Activated CD8-positive, alpha-beta memory T cell treated with anti-CD3 and anti-CD28 coated beads for 1 hour (primary cell): ENCODE measurements around the gene LRMDA.
"Not testable (repeated sequence)": the region's sequence is repeated elsewhere in the genome, so short reads cannot be mapped to it uniquely, and the experiment has no call there.

Source experiments
- DNase-seq, 2 donors: peaks; one replicate each; pipeline ENCODE4 v3.0.0-alpha.2; 2020; ENCODE audit warnings: low read depth in 1 of 2; ENCODE audit errors: extremely low read depth in 1 of 2

LRMDA gene

DNA sequence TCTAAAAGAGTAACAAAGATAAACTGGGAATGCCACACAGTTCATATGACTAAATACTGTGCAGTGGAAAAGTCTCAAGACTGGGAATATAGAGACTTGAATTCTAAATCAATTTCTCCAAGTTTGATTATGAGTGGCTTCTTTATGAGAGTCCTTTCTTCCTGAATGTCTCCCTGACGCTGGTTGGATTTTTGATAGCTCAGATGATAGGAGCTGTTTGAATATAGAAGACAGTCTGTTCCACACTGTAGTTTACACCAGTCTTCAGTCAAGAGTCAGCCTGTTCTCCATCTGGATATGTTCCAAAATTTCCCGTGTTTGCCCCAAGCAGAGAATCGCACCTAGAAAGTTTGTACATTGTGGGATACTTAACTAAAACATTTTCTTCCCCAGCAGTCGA is 173.7 kb downstream of the LRMDA start:
- no peak for DNase-seq

DNA sequence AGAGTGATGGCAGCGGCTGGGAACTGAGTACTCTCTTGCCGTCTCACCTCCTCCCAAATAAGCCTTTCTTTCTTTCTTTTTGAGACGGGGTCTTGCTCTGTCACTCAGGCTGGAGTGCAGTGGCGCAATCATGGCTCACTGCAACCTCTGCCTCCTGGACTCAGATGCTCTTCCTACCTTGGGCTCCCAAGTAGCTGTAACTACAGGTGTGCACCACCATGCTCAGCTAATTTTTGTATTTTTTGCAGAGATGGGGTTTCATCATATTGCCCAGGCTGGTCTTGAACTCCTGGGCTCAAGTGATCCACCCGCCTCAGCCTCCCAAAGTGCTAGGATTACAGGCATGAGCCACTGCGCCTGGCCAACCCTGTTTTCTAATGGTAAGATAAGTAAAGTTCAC is 174.4 kb downstream of the LRMDA start:
- DNase-seq = not testable (repeated sequence)

- no peak for DNase-seq
Measured at GRCh38 chr10:75606203-75606779, 174.9 kb downstream of the LRMDA start.

DNA sequence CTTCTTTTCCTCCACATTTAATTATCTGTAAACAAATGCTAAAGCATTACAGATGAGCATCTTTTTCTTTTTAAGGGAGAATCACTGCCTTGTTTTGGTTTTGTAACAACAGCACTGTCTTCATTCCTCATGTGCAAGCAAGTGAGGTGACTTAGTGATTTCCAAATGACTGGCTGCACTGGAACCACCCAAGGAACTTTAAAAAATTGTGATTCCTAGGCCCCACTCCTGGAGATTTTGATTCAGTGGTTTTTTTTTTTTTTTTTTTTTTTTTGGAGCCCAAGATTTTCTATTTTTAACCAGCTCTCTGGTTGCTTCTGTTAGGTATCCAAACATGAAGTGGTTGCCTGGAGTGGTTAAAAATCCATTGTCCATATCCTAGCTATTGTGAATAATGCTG is 176.2 kb downstream of the LRMDA start:
- no peak for DNase-seq

GRCh38 chr10:75610183-75610582 is 178.8 kb downstream of the LRMDA start:
- DNase-seq = no peak

- DNase-seq = no peak
Measured at GRCh38 chr10:75611172-75611992, 180.0 kb downstream of the LRMDA start.

GRCh38 chr10:75611993-75612372 is 180.6 kb downstream of the LRMDA start:
- DNase-seq = no peak

DNA sequence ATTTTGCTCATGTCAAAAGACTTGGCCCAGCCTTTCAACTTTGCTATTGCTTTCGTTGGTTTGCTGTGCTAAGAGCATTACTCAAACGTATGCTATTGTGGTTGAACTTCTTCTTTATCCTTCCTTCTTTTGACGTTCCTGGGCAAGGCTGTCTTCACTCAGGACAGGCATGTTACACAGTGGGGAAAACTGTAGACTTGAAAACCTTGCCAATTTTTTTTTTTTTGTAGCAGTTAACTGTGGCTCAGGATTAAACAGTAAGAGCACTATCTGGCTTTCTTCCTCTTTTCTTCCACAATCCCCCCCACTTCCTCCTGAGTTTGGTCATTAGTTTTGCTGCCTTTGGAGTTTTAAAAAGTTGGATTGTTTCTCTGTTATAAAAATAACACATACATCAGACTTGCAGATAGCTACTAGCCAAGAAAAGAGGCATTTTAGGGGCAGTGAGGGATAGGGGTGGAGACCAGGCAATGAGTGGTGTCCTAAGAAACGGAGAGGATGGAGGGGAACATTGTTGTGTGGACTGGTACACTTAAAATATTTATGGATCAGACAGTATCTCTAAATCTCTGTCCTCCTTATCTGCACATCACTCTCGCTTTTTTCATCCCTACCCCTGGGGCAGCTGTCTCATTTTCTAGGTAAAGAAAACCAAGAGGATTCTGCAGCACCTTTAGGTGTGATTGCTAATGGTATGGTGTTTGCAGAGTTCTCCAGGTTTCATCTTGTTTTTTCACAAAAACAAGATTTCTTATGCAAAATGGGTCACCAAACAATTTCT is 181.7 kb downstream of the LRMDA start:
- DNase-seq = no peak

GRCh38 chr10:75613685-75614504 is 182.5 kb downstream of the LRMDA start:
- no peak for DNase-seq

- DNase-seq = no peak
Measured at GRCh38 chr10:75616076-75616475, 184.7 kb downstream of the LRMDA start.

GRCh38 chr10:75616874-75617478 is 185.6 kb downstream of the LRMDA start:
- DNase-seq = no peak

- no peak for DNase-seq
Measured at GRCh38 chr10:75617485-75618155, 186.2 kb downstream of the LRMDA start.

GRCh38 chr10:75619635-75620034 is 188.2 kb downstream of the LRMDA start:
- DNase-seq = no peak

DNA sequence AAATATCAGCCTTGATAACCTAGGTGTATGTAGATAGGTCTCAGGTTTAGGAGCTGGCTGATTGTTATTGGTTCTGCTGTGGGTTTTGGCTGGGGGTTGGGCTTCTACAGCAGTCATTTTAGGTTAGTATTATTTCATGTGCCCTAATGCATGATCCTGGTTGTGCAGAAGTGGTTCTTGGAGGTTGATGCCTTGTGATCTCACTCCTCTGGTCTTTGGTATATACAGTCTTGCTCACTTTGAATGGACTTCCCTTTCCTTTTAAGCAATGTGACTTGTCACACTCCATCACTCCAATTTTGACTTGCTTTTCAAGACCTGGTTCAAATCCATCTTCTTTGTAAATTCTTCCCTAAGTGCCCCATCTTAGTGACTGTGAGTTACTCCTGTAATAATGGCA is 188.9 kb downstream of the LRMDA start:
- DNase-seq = no peak

- not testable (repeated sequence) for DNase-seq
Measured at GRCh38 chr10:75621003-75621402, 189.6 kb downstream of the LRMDA start.

DNA sequence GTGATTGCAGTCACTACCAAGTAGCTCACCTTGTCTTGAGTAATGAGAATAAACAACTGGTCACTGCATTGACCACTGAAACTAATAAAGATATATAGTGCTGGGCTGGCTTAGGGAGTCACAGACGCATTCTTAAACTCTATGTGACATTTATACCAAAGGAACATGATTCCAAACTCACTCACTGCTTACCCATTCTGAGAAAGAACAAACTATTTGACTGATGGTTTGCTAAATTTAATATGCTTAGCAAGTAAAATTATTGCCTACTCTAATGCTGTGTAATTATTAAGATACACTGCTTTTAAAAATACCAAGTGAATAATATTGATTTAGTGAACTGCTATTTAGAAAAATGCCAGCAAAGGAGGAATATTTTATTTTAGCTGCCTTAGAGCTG is 191.1 kb downstream of the LRMDA start:
- DNase-seq = no peak

GRCh38 chr10:75623310-75624093 is 192.1 kb downstream of the LRMDA start:
- DNase-seq = no peak

DNA sequence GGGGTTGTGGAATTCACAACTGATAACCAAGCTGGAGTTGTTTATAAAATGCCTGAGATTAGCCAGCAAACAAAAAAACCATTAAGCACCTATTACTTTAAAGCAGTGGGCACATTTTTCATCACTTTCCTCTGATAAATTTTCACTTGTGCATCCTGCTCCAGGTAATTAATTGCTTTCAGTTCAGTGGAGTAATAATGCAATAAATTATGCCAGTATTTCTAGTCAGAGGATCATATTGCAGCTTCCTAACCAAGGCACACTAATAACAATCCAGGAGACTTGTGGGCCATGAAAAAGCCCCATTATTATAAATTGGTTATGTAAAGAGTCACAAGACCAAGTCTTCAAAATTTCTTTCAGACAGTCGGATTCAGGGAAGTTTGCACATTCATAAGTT is 193.2 kb downstream of the LRMDA start:
- no peak for DNase-seq

DNA sequence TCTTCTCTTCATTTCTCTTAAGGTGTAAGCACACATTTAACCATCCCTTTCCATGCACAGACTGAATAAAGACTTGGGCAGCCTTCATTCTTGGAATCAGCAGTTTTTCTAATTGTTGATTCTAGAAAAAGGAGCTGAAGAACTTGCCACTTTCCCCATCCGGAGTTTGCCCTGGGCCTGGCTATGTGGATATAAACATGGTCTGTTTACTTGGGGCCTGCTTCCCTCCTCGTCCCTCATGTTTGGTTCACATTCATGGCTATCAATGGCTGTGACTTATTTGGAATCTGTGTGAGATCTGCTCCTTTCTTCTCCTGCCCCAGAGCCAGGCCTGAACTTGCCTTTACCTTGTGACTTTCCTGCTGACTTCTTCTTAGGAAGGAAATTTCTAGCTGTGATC is 199.3 kb downstream of the LRMDA start:
- DNase-seq = no peak
